Caco-2 (cell line): ENCODE data around the gene DCT. TPM values are rescaled to one million over a fixed set of nuclear protein-coding genes. Genes with fewer than 3 reads are reported as not detected.

Source experiments
- BruUV-seq: library from RNA; stranded (reverse); fragments of 400-500 nt; replicated peaks from 2 replicates; lab custom pipeline; 2021; lab: Mats Ljungman, UMichigan
- CTCF ChIA-PET: fragments of 300-600 bp; sonication (Branson Sonifier 250); formaldehyde crosslinking; loops from one replicate; lab custom pipeline; 2022; ENCODE audit warnings: antibody characterized with exemption; lab: Charles Lee
- POLR2A ChIA-PET: fragments of 300-600 bp; sonication (Branson Sonifier 250); formaldehyde crosslinking; loops from one replicate; lab custom pipeline; 2022; ENCODE audit warnings: antibody characterized with exemption; lab: Charles Lee
- DNase-seq, 2 experiments: peaks; one replicate each; pipeline versions ENCODE4 v3.0.0 to v3.0.0-alpha.2; 2020 to 2022
- H3K27me3 ChIP-seq: replicated peaks from 2 replicates; pipeline ENCODE4 v1.6.0; 2011; ENCODE audit warnings: low read length; ENCODE audit not compliant: control insufficient read depth, insufficient read depth
- H3K36me3 ChIP-seq: 2 replicates; pipeline ENCODE4 v1.5.1; 2011; ENCODE audit warnings: low read length; ENCODE audit not compliant: control insufficient read depth, insufficient read depth
- H3K4me1 ChIP-seq: fragments of 250-450 bp; sonication (Bioruptor Pico); 2 replicates; pipeline ENCODE4 v1.5.1; 2020; ENCODE audit warnings: mild to moderate bottlenecking
- H3K4me3 ChIP-seq: 2 replicates; pipeline ENCODE4 v1.5.1; 2011; ENCODE audit warnings: low read depth, mild to moderate bottlenecking, control low read depth, low read length
- H3K9me3 ChIP-seq: fragments of 250-450 bp; sonication (Bioruptor Pico); 2 replicates; pipeline ENCODE4 v1.5.1; 2020; ENCODE audit warnings: mild to moderate bottlenecking, moderate library complexity
- H3K27ac Mint-ChIP-seq: one replicate; pipeline ENCODE4 v1.8.0; 2022; ENCODE audit warnings: mixed read lengths; ENCODE audit not compliant: unreplicated experiment
- H3K27me3 Mint-ChIP-seq: one replicate; pipeline ENCODE4 v1.8.0; 2022; ENCODE audit warnings: mixed read lengths; ENCODE audit not compliant: insufficient read depth, unreplicated experiment
- H3K36me3 Mint-ChIP-seq: one replicate; pipeline ENCODE4 v1.8.0; 2022; ENCODE audit warnings: mild to moderate bottlenecking, mixed read lengths; ENCODE audit not compliant: insufficient read depth, unreplicated experiment
- H3K4me1 Mint-ChIP-seq: one replicate; pipeline ENCODE4 v1.8.0; 2022; ENCODE audit warnings: low read depth, mixed read lengths; ENCODE audit not compliant: unreplicated experiment
- H3K4me3 Mint-ChIP-seq: one replicate; pipeline ENCODE4 v1.8.0; 2022; ENCODE audit warnings: mild to moderate bottlenecking, moderate library complexity, mixed read lengths; ENCODE audit not compliant: unreplicated experiment
- H3K9me3 Mint-ChIP-seq: one replicate; pipeline ENCODE4 v1.8.0; 2022; ENCODE audit warnings: mixed read lengths; ENCODE audit not compliant: unreplicated experiment
- CTCF ChIP-seq, 2 experiments: fragments of 200-600 bp in 1 of 2; IDR thresholded peaks; 1 replicate in 1 of 2; 2 replicates in 1 of 2; pipeline versions ENCODE4 v1.5.1 to v1.8.0; 2011 to 2022; ENCODE audit warnings: antibody characterized with exemption in 1 of 2, control low read depth in 1 of 2, inconsistent platforms in 1 of 2, low read depth in 1 of 2, low read length in 1 of 2, mild to moderate bottlenecking in 1 of 2, moderate library complexity in 1 of 2; ENCODE audit not compliant: insufficient read depth in 1 of 2, severe bottlenecking in 1 of 2, unreplicated experiment in 1 of 2
- intact Hi-C: fragments of 100-400 bp; cut with micrococcal nuclease; formaldehyde crosslinking; loops from one replicate; pipeline ENCODE4 v1.10.0; 2022; ENCODE audit not compliant: unreplicated experiment
- total RNA-seq: library from RNA; stranded (reverse); gene quantifications from 2 replicates; pipeline ENCODE4 v1.2.3, GENCODE V29; 2022

Gene DCT
- total RNA-seq, 1 experiment from 2014 or later = not detected

- Histone ChIP-seq H3K27me3 (no peaks in the 10 kb centered on the region), H3K36me3 (no peaks in the 10 kb centered on the region), H3K4me3 (no peak overlapping the region), H3K4me1 (no peaks in the 10 kb centered on the region), H3K9me3 (no peaks in the 10 kb centered on the region)
- ChIA-PET POLR2A (no interaction called here), CTCF (no interaction called here)
- no peak for DNase-seq
- H3K27ac Mint-ChIP-seq = no peak overlapping the region
- H3K4me1 Mint-ChIP-seq = no peaks in the 10 kb centered on the region
- BruUV-seq = no TSS peak
- H3K36me3 Mint-ChIP-seq = no peaks in the 10 kb centered on the region
- TF ChIP-seq CTCF (IDR thresholded peaks at IDR 0.05; ENCODE audit: insufficient read depth in 1 of 2, low read depth in 1 of 2, low read length in 1 of 2, severe bottlenecking in 1 of 2, unreplicated experiment in 1 of 2) = no peak
- peaks cover 12% of the 10 kb centered on the region for H3K27me3 Mint-ChIP-seq
- intact Hi-C loops = no loop called here
- H3K4me3 Mint-ChIP-seq = no peak overlapping the region
- no peaks in the 10 kb centered on the region for H3K9me3 Mint-ChIP-seq
These were observed 62.2 kb downstream of the DCT start for GRCh38 chr13:94417294-94417693.

GRCh38 chr13:94416454-94417080, 62.9 kb downstream of the DCT start:
- Histone ChIP-seq H3K4me3 (no peak overlapping the region), H3K27me3 (no peaks in the 10 kb centered on the region), H3K9me3 (no peaks in the 10 kb centered on the region), H3K36me3 (no peaks in the 10 kb centered on the region), H3K4me1 (no peaks in the 10 kb centered on the region)
- peak; percentile 47 to 54 for TF ChIP-seq CTCF (IDR thresholded peaks at IDR 0.05; ENCODE audit: insufficient read depth in 1 of 2, low read depth in 1 of 2, low read length in 1 of 2, severe bottlenecking in 1 of 2, unreplicated experiment in 1 of 2)
- Mint-ChIP-seq H3K4me1 (no peaks in the 10 kb centered on the region), H3K36me3 (no peaks in the 10 kb centered on the region), H3K27me3 (peaks cover 14% of the 10 kb centered on the region), H3K27ac (no peak overlapping the region), H3K9me3 (no peaks in the 10 kb centered on the region), H3K4me3 (no peak overlapping the region)
- POLR2A ChIA-PET = interaction anchor here (0.9 kb wide), 1 partner anchor 21 kb away, joined by 3 read pairs; no protein-coding TSS in a partner anchor
- BruUV-seq = no TSS peak
- peak; percentile 53 to 56 for DNase-seq
- intact Hi-C loops = no loop called here
- CTCF ChIA-PET = interaction anchor here (0.6 to 1.1 kb wide), 3 partner anchors 19 to 220 kb away, joined by 4 to 5 read pairs (median 4); no protein-coding TSS in a partner anchor

GRCh38 chr13:94415500-94416237, 63.8 kb downstream of the DCT start:
- Histone ChIP-seq H3K4me1 (no peaks in the 10 kb centered on the region), H3K9me3 (no peaks in the 10 kb centered on the region), H3K27me3 (no peaks in the 10 kb centered on the region), H3K36me3 (no peaks in the 10 kb centered on the region), H3K4me3 (no peak overlapping the region)
- intact Hi-C loops = no loop called here
- POLR2A ChIA-PET = no interaction called here
- no TSS peak for BruUV-seq
- DNase-seq = no peak
- CTCF ChIA-PET = interaction anchor here (0.8 to 1.1 kb wide), 2 partner anchors 20 to 32 kb away, joined by 4 to 5 read pairs; no protein-coding TSS in a partner anchor
- Mint-ChIP-seq H3K27me3 (peaks cover 15% of the 10 kb centered on the region), H3K4me1 (no peaks in the 10 kb centered on the region), H3K27ac (no peak overlapping the region), H3K9me3 (no peaks in the 10 kb centered on the region), H3K4me3 (no peak overlapping the region), H3K36me3 (no peaks in the 10 kb centered on the region)
- TF ChIP-seq CTCF (IDR thresholded peaks at IDR 0.05; ENCODE audit: insufficient read depth in 1 of 2, low read depth in 1 of 2, low read length in 1 of 2, severe bottlenecking in 1 of 2, unreplicated experiment in 1 of 2) = no peak
